RWPE2 (cell line): ENCODE measurements around the gene TNFRSF13B.

ENCODE experiments used
- ATAC-seq: fragments of 200-7000 bp; cut with Tn5 transposase; 3 replicates; pipeline ENCODE4 v1.9.1; 2021; ENCODE audit warnings: low read depth
- DNase-seq: peaks from one replicate; pipeline ENCODE4 v3.0.0-alpha.2; 2020; ENCODE audit warnings: low spot score
- H3K27ac ChIP-seq: fragments of 450-650 bp; 2 replicates; pipeline ENCODE4 v1.5.1; 2017; ENCODE audit warnings: mild to moderate bottlenecking; ENCODE audit not compliant: poor library complexity, severe bottlenecking
- H3K27me3 ChIP-seq: fragments of 250-450 bp; sonication (Bioruptor Pico); 2 replicates; pipeline ENCODE4 v1.5.1; 2021; ENCODE audit warnings: mild to moderate bottlenecking, moderate library complexity; ENCODE audit not compliant: insufficient read depth, poor library complexity, severe bottlenecking
- H3K36me3 ChIP-seq: fragments of 250-450 bp; sonication (Bioruptor Pico); 2 replicates; pipeline ENCODE4 v1.5.1; 2020; ENCODE audit warnings: low read depth, mild to moderate bottlenecking, moderate library complexity
- H3K4me1 ChIP-seq: fragments of 250-450 bp; sonication (Bioruptor Pico); 2 replicates; pipeline ENCODE4 v1.5.1; 2021; ENCODE audit warnings: mild to moderate bottlenecking, moderate library complexity; ENCODE audit not compliant: insufficient read depth, poor library complexity, severe bottlenecking
- H3K4me3 ChIP-seq: fragments of 250-450 bp; sonication (Bioruptor Pico); 2 replicates; pipeline ENCODE4 v1.5.1; 2021; ENCODE audit warnings: mild to moderate bottlenecking, moderate library complexity; ENCODE audit not compliant: severe bottlenecking
- H3K9me3 ChIP-seq: fragments of 250-450 bp; sonication (Bioruptor Pico); 2 replicates; pipeline ENCODE4 v1.5.1; 2021; ENCODE audit warnings: mild to moderate bottlenecking, moderate library complexity; ENCODE audit not compliant: severe bottlenecking
- TF ChIP-seq, protein P1 (sequence below): fragments of 450-650 bp; IDR thresholded peaks from one replicate; pipeline ENCODE4 v1.5.1; 2017; ENCODE audit warnings: mild to moderate bottlenecking, moderate library complexity; ENCODE audit not compliant: poor library complexity, severe bottlenecking

TNFRSF13B gene

DNA sequence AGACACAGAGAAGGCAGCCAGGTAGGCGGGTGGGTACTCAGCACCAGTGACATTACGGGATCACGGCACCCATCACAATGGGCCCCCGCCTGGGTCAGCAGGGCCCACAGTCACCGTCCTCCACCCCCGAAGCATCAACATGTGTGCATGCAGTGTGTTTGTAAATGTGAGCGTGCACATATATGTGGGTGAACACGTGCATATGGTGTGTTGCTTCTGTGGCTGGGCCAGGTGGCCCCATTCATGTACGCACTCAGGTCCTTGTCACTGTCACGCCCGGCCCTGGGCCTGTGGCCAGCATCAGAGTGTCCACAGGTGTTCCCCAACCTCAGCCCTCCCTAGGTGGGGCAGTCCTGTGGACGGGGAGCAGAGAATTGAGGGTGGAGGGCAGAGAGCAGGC lies 37.1 kb downstream of the TNFRSF13B start:
- ATAC-seq (no peak), DNase-seq (no peak)
- Histone ChIP-seq H3K4me1 (no peaks in the 10 kb centered on the region), H3K4me3 (no peak overlapping the region), H3K27me3 (no peaks in the 10 kb centered on the region), H3K36me3 (no peaks in the 10 kb centered on the region), H3K9me3 (no peaks in the 10 kb centered on the region), H3K27ac (no peak overlapping the region)
- TF ChIP-seq, protein P1, sequence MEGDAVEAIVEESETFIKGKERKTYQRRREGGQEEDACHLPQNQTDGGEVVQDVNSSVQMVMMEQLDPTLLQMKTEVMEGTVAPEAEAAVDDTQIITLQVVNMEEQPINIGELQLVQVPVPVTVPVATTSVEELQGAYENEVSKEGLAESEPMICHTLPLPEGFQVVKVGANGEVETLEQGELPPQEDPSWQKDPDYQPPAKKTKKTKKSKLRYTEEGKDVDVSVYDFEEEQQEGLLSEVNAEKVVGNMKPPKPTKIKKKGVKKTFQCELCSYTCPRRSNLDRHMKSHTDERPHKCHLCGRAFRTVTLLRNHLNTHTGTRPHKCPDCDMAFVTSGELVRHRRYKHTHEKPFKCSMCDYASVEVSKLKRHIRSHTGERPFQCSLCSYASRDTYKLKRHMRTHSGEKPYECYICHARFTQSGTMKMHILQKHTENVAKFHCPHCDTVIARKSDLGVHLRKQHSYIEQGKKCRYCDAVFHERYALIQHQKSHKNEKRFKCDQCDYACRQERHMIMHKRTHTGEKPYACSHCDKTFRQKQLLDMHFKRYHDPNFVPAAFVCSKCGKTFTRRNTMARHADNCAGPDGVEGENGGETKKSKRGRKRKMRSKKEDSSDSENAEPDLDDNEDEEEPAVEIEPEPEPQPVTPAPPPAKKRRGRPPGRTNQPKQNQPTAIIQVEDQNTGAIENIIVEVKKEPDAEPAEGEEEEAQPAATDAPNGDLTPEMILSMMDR: no peak

DNA sequence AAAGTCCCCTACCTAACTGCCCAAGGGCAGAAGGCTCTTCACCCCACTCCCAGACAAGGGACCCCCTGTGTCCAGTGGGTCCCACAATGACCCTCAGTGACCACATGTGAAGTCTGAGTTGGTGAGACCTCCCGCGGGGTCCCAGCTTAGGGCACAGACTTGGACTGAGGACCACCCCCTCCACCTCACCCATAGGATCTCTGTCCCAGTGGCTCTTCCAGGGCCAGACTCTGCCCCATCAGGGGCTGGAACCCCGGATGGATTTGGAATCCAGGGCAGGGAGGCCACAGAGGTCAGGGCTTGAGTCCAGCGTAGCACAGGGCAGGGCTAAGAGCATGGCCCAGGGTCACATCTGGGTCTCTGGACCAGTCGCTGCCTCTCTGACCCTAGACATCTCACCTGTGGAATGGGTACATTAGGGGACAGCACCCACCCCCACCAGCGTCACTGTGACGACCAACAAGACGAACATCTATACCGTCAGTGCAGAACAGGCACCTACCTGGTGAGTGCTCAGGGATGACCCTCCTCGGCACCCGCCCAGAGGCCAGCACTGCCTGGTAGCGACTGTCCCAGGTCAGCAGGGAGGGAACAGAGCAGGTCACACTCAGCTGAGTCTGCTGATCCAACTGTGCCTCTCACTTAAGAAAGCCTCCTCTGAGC lies 37.7 kb downstream of the TNFRSF13B start:
- DNase-seq (no peak), ATAC-seq (no peak)
- TF ChIP-seq, protein P1: no peak
- no peaks in the 10 kb centered on the region for H3K9me3 ChIP-seq
- H3K36me3 ChIP-seq: no peaks in the 10 kb centered on the region
- H3K27me3 ChIP-seq: no peaks in the 10 kb centered on the region
- H3K27ac ChIP-seq: no peak overlapping the region
- H3K4me3 ChIP-seq: no peak overlapping the region
- no peaks in the 10 kb centered on the region for H3K4me1 ChIP-seq

DNA sequence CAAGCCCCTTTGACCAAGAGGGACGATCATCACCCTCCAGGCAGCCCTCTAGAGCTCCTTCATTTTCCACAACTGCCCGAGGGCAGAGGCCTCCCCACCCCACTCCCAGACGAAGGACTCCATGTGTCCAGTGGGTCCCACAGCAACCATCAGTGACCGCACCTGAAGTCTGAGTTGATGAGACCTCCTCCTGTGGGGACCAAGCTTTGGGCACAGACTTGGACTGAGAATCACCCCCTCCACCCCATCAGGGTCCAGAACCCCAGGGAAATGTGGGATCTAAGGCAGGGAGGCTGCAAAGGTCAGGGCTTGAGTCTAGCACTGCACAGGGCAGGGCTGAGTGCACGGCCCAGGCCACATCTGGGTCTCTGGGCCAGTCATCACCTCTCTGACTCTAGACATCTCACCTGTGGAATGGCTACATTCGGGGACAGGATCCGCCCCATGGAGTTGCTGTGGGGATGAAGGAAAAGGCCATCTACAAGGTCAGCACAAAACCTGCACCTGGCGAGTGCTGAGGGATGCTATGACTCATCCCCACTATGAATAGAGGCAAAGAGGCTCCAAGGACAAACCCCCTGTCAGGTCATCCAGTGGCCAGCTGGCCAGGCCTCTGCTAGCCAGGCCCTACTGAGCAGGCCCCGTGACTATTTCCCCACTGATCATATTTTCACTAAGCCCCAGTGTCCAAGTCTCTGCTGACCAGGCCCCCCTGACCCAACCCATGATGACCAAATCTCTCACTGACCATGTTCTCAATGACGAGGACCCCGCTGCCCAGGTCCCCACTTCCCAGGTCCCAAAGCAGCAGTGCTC lies 38.4 kb downstream of the TNFRSF13B start:
- Histone ChIP-seq H3K4me3 (no peak overlapping the region), H3K9me3 (no peaks in the 10 kb centered on the region), H3K36me3 (no peaks in the 10 kb centered on the region), H3K27me3 (no peaks in the 10 kb centered on the region), H3K27ac (no peak overlapping the region), H3K4me1 (no peaks in the 10 kb centered on the region)
- no peak for DNase-seq
- TF ChIP-seq, protein P1: no peak
- ATAC-seq: no peak

DNA sequence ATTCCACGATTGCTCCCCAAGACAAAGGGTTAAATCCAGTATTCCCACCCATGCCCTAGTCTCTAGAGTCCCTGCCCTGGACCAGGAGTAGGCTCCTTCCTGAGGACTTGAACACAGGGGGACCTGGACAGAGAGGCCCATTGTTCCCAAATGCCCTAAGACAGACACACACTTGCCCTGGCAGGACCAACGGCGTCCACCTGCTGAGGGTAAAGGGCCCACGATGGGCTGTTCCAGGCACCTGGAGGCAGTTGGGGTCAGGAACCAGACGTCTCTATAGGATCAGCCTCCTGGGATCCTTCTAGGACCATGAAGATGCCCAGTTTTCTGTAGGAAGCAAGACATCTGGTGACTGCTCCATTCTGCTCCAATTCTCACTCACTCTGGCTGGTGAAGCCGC lies 39.3 kb downstream of the TNFRSF13B start:
- no peak overlapping the region for H3K4me3 ChIP-seq
- H3K27ac ChIP-seq: no peak overlapping the region
- no peaks in the 10 kb centered on the region for H3K27me3 ChIP-seq
- no peaks in the 10 kb centered on the region for H3K4me1 ChIP-seq
- H3K36me3 ChIP-seq: no peaks in the 10 kb centered on the region
- TF ChIP-seq, protein P1: no peak
- no peak for ATAC-seq
- H3K9me3 ChIP-seq: no peaks in the 10 kb centered on the region
- no peak for DNase-seq

DNA sequence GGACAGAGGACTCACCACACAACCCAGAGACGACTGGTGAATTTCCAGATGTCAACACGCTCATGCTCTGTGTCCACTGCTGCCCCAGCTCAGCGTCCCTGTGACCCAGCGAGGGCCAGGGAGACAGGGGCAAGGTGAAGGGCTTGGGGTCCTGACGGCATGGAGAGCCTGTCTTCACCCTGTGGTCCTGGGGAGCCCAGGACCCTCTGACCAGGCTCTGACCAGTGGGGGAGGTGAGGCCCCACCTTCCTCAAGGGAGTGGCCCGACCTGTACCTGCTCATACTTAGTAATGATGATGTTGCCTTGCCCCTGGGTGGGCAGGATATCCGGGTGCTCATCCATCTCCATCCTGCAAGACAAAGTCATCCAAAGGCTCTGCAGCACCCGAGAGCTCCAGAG lies 39.8 kb downstream of the TNFRSF13B start:
- no peak for ATAC-seq
- Histone ChIP-seq H3K36me3 (no peaks in the 10 kb centered on the region), H3K4me3 (no peak overlapping the region), H3K27me3 (no peaks in the 10 kb centered on the region), H3K9me3 (no peaks in the 10 kb centered on the region), H3K27ac (no peak overlapping the region), H3K4me1 (no peaks in the 10 kb centered on the region)
- no peak for DNase-seq
- TF ChIP-seq, protein P1: no peak
